SH-SY5Y (cell line): Measurements from ENCODE around the gene EDA.

Experiments used
- GATA2 ChIP-seq: IDR thresholded peaks from 2 replicates; pipeline ENCODE4 v1.6.1; 2011; ENCODE audit warnings: mild to moderate bottlenecking, low read depth, low read length
- GATA3 ChIP-seq: IDR thresholded peaks from 2 replicates; pipeline ENCODE4 v1.6.1; 2011; ENCODE audit warnings: low read depth, mild to moderate bottlenecking, low read length, moderate library complexity

Gene EDA

DNA sequence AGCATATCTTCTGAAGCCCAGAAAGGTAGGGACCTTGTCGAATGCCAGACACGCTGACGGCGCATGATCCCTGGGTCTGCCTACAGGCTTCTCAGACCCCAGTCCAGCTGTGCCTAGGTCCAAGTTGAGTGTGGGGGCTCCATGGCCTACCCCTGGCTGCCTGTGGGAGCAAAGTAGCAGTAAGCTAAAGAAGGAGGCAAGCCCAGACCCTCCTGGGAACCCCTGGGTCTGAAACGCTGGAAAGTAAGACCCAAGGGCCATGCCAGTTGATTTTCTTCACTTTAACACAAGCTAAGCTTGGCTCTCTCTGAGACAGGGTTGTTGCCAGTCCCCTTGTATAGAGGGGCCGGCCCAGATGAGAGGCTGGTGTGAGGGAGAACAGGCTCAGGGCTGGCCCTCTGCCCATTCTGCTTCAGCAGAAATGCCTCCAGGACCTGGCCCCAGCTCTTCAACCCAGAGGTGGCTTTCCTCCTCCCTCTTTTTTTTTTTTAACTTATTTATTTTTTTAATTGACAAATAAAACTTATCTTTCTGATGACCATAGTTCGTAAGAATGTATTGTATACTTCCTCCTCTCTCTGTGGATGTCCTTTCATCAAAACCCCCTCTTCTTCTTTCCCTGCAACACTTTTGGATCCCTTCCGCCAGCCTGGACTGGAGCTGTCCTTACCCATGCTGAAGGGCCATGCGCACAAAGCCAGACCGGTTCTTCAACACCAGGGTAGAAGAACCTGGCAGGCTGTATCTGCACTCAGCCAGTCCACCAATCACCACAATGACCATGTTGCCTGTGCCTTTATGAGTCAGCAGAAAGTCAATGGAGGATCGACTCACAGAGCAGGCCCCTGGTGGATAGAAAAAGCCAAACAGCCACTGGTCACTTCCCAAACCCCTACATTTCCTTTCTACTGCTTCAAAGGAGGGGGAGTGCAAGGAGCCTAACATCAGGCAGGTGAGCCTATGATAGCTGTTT lies 426.8 kb downstream of the EDA start:
- TF ChIP-seq GATA2 = no peak
- TF ChIP-seq GATA3 = no peak

DNA sequence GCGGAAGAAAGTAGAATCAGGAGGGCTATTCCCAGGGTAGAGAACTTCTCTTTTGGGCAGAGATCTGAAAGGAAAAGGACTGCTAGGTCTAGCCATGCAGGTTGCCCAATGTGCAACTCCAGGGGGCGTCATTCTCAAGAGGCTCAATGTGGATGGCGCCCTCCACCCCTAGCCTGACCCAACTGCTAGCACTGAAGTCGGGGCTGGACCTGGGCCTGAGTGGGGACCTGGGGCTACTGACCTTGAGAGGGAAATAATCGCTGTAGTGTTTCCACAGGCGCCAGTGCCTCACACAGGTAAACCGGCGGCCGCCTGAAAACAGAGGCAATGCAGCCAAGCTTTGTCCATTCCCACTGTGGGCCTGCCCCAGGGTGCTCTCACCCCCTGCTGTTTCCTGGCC lies 427.8 kb downstream of the EDA start:
- TF ChIP-seq GATA2 (no peak), GATA3 (no peak)

DNA sequence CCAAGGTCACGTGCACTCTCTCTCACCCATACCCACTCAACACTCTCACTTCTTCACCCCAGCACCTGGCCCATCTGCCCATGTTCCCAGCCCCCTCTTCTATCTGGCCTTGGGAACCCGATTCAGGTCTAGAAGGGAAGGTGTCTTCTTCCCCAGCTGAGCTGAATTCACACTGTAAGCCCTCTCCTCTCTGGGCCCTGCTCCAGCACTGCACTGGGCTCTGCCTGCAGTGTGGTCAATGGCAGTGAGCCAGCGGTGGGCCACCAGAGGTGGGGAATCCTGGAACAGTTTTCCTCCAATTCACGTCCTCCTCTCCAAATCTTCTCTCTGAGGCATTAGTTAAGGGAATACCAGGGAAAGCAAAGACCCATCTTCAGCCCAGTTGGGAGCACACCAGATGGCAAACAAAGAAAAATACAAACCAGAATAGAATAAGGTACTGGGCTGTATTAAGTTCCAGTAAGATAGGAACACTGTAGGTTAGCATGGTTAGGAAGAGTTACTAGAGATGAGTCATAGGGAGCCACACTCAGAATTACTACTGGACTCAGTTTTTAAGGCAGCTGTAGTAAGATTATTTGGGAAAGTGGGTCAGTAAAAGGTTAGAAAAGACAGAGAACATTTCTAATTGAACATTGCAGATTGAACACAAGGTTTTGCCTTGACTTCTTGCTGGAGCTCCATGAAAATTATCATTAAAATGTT lies 428.8 kb downstream of the EDA start:
- TF ChIP-seq GATA3 (no peak), GATA2 (no peak)

DNA sequence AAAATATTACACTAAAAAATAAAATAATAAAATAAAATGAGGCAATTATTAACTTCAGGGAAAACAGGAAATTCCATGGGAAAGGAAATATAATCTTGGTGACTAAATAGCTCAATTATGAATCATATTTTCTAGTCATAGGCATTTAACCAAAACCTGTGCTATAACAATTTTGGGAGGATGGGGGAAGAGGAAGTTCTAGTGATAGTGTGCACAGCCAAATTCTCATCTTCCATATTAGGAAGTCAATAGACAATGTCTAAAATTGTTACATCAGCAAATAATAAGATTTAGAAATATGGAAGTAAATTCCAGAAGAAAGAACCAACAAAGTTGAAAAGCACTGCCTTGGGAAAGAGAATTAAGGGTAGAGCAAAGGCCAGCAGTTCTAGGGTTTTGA lies 431.1 kb downstream of the EDA start:
- TF ChIP-seq GATA2 (no peak), GATA3 (no peak)

DNA sequence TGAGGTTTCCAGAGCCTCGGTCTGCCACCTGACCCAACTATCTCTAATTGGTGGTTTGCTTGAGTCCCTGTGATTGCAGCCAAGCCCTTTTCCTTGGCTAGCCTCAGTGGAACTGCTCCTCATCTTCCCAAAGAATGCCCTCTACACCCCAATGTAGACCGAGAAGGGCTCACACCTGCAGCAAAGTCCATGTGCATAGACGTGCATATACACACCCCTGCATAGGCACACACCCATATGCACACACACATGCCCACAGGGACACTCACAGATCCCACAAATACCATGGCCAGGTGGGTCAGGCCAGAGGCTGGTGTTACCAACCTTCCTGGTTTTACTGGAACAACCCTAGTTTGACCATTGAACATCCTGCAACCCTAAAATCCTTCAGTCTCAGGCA lies 433.5 kb downstream of the EDA start:
- no peak for TF ChIP-seq GATA3
- TF ChIP-seq GATA2 = no peak

DNA sequence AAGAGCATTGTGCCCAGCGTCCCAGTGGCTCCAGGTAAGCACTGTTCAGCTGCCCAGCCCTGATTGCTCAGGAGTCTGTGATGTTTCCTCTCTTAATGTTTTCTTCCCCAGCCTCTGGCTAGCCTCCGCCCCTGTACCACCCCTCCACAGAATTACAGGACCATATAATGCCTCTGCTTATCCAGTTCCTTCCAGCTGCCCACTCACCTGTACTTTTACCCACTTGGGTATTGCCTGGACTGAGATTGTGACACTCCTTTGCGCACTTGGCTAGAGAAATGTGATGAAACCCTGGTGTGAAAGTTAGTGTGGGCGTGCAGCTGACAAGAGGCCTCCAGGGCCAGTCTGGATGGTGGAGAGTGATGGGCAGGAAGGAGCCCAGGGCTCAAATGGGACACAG lies 434.0 kb downstream of the EDA start, which contains the start of gene AWAT2:
Gene AWAT2 (minus strand): TSS at position 14 of the 400 bp plus-strand sequence. CDS start 6 bp downstream, at position 8.
- TF ChIP-seq GATA2 = no peak
- TF ChIP-seq GATA3 = no peak

DNA sequence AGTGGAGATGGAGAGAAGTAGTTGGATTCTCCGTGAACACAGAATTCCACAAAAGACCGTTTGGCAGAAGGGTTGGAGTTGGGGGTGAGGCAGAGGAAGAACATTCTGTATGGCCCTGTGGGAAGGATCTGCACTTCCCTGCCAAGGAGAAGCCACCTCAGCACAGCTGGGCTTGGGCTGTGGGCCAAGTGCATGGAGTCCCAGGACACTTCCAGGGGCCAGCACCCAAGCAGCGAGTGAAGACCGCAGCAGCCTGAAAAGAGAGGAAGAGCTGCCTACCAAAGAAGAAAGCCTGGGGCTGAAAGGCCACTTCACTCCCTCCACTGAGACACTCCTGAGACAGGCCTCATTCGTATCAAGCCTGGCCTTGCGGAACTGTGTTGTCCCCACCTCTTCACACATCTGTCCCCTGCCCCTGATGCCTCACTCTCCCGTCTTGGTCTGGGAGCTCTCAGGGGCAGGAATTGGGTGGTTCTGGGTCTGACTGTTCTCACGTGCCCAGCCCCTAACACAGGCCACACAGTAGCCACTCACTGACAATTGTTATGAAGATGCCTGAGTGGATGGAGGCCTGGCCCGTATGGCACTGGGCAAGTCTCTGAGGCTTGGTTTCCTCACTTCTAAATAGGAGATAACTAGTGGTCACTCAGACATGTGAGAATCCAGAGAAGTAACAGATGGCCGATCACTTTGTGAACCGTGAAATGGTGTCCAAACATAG lies 437.1 kb downstream of the EDA start:
- no peak for TF ChIP-seq GATA3
- TF ChIP-seq GATA2 = no peak

DNA sequence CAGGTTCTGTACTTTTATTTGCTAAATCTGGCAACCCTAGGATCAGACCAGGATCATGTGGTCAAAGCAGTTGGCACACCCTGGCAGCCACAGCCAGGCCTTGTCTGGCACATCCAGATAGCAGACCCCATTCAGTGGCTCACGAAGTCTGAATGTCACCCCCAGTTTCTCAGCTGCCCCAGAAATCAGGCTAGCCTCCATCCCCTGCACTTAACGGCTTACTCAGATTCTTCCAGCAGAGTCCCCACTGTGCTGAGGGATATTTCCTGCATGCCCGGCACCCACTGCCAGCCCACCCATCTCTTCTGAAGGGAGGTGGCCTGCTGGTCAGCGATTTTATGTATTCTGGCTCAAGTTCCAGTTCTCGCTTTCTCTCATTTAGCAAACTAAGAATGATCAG lies 438.5 kb downstream of the EDA start:
- TF ChIP-seq GATA3 = no peak
- TF ChIP-seq GATA2 = no peak

DNA sequence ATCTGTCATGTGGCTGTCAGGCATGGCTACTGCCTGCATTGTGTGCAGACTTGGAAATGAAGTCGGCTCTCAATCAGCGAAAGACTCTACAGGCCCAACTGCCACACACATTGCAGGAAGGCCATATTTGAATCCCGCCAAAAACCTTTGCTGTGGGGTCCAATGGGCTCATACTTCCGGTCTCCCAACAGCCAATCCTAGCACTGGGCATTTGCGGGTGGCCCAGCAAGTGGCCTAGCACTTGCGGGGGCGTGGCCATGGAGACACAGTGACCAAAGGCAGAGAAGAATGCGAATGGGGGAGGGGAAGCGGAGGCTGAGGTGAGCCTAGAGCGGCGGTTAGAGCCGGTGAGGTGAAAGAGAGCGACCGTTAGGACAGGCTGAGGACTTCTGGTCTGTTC lies 446.2 kb downstream of the EDA start, which contains the start of gene OTUD6A:
Gene OTUD6A (plus strand): TSS at position 382 of the 400 bp plus-strand sequence. CDS start 68 bp downstream, outside the sequence.
- TF ChIP-seq GATA3 = no peak
- TF ChIP-seq GATA2 = no peak

DNA sequence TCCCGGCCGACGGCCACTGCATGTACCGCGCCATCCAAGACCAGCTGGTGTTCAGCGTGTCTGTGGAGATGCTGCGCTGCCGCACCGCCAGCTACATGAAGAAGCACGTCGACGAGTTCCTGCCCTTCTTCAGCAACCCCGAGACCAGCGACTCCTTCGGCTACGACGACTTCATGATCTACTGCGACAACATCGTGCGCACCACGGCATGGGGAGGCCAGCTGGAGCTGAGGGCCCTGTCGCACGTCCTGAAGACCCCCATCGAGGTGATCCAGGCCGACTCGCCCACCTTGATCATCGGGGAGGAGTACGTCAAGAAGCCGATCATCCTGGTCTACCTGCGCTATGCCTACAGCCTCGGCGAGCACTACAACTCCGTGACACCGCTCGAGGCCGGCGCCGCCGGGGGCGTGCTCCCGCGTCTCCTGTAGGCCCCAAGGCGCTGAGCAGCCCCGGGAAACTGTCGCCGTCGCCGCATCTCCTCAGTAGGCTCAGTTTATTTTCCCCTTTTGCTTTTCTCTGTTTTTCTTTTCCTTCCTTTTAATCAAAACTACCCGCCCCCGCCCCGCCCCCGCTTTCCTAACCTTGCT lies 447.1 kb downstream of the EDA start:
- no peak for TF ChIP-seq GATA3
- TF ChIP-seq GATA2 = no peak

DNA sequence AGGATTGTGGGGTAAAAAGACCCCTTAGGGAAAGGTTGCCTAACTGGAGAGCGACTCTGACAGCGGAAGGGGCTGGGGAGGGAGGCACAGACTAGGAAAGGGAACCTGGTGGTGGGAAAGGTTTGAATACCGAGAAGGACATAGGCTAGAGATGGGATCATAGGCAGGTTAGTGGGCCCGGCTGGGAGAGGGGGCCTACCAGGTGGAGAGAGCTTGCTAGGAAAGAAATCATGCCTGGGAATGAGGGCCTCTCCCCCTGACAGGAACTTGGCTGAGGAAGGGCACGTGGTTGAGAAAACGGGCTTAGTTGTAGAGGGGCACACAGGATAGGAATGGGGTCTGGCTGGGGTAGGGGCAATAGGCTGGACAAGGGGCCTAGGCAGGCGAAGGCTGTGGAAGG lies 450.7 kb downstream of the EDA start:
- TF ChIP-seq GATA2 (no peak), GATA3 (no peak)

DNA sequence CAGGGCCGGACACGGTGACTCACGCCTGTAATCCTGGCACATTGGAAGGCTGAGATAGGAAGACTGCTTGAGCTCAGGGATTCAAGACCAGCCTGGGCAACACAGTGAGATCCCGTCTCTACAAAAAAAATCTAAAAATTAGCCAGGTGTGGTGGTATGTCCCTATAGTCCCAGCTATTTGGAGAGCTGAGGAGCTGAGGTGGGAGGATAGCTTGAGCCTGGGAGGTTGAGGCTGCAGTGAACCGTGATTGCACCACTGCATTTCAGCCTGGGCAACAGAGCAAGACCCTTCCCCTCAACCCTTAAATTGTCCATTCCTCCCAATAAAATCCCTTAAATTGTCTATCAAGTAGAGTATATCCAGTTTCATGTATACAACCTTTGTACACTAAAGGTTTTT lies 463.4 kb downstream of the EDA start:
- TF ChIP-seq GATA3 = no peak
- no peak for TF ChIP-seq GATA2

DNA sequence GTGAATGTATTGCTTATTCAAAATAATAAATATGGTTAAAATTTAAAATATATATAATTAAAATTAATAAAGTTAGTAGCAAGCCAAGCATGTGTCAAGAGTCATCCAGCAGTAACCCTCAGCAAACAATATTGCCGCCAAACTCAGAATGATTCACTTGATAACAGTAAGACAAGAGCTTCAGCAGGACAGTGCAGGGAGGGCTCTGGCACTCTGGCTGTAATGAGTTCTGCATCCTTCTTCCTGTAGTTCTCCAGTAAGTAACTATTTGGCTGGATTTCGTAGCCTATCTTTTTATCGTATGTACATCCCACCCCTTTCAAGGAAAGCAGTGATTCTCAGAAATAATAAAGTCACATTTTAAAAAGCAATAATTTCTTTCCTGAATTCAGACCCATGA lies 464.0 kb downstream of the EDA start:
- no peak for TF ChIP-seq GATA2

DNA sequence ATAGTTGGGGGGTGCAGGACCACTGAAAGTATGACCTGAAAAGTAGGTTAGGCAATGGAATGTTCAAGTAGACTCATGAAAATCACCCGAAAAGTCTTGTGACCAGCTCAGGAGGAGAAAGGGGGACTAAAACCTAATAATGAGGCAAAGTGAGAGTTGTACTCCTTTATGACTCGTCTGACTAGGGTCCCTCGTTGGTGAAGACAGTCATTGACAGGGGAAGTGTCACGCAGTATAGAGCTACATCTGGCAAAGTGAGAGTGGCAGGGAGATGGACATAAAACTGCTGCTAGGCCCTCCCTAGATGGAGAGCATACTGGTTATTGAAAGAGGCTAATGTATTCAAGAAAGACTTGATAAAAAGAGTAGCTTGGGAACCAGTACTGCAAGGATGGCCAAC lies 466.8 kb downstream of the EDA start:
- TF ChIP-seq GATA2 (no peak), GATA3 (no peak)
